B cell (primary cell): ENCODE results near the gene HDAC11. TPM values are rescaled to one million over a fixed set of nuclear protein-coding genes. Genes with fewer than 3 reads are reported as not detected.

Experiments
- ATAC-seq: fragments of 200-7000 bp; cut with Tn5 transposase; one replicate; pipeline ENCODE4 v1.10.0; 2021; ENCODE audit warnings: low read depth, mild to moderate bottlenecking, moderate number of reproducible peaks, moderate library complexity
- CTCF ChIA-PET: fragments of 350-600 bp; sonication (Branson Sonifier 250); formaldehyde crosslinking; loops from one replicate; lab custom pipeline; 2021; ENCODE audit warnings: antibody characterized with exemption, inconsistent platforms; lab: Charles Lee
- POLR2A ChIA-PET: fragments of 350-600 bp; sonication (Branson Sonifier 250); formaldehyde crosslinking; loops from one replicate; lab custom pipeline; 2021; ENCODE audit warnings: antibody characterized with exemption; lab: Charles Lee
- DNase-seq: peaks from one replicate; pipeline ENCODE4 v3.0.0; 2013
- H2AFZ ChIP-seq: 2 replicates; pipeline ENCODE4 v1.6.1; 2012; ENCODE audit warnings: mild to moderate bottlenecking, low read depth, low read length; ENCODE audit not compliant: insufficient read depth, poor library complexity, severe bottlenecking
- H3K27ac ChIP-seq, 2 donors: 1 replicate in 1 of 2; 2 replicates in 1 of 2; pipeline ENCODE4 v1.5.1; 2012 to 2013; ENCODE audit warnings: low read length in 2 of 2, mild to moderate bottlenecking in 2 of 2, moderate library complexity in 1 of 2
- H3K27me3 ChIP-seq, 4 experiments: fragments of 200-600 bp in 1 of 4; sonication (generic) in 1 of 4; replicated peaks in 1 of 4; 1 replicate in 2 of 4; 2 replicates in 2 of 4; pipeline versions ENCODE4 v1.6.1 to v1.7.0; 2013 to 2016; ENCODE audit warnings: low read length in 3 of 4, mild to moderate bottlenecking in 2 of 4, mixed read lengths in 1 of 4, moderate library complexity in 1 of 4; ENCODE audit not compliant: insufficient read depth in 4 of 4, control insufficient read depth in 3 of 4; ENCODE audit errors: control extremely low read depth in 1 of 4
- H3K36me3 ChIP-seq, 2 experiments: replicated peaks in 1 of 2; 1 replicate in 1 of 2; 2 replicates in 1 of 2; pipeline versions ENCODE4 v1.6.1 to v1.7.1; 2013; ENCODE audit warnings: low read length in 1 of 2; ENCODE audit not compliant: insufficient read depth in 2 of 2, control insufficient read depth in 1 of 2; ENCODE audit errors: control extremely low read depth in 1 of 2, extremely low read depth in 1 of 2
- H3K4me1 ChIP-seq, 2 donors: fragments of 200-600 bp in 1 of 2; sonication (generic) in 1 of 2; 1 replicate in 1 of 2; 2 replicates in 1 of 2; pipeline versions ENCODE4 v1.5.1 to v1.6.1; 2013 to 2017; ENCODE audit warnings: low read length in 2 of 2; ENCODE audit not compliant: control insufficient read depth in 2 of 2, insufficient read depth in 2 of 2
- H3K4me2 ChIP-seq: replicated peaks from 2 replicates; pipeline ENCODE3; 2012; ENCODE audit warnings: mild to moderate bottlenecking, low read depth, low read length; ENCODE audit not compliant: poor library complexity, severe bottlenecking
- H3K4me3 ChIP-seq, 5 experiments: fragments of 200-600 bp in 1 of 5; sonication (generic) in 1 of 5; 1 replicate in 3 of 5; 2 replicates in 2 of 5; pipeline versions ENCODE4 v1.5.1 to v1.7.0; 2011 to 2016; ENCODE audit warnings: low read length in 4 of 5, mild to moderate bottlenecking in 4 of 5, low read depth in 2 of 5, control low read depth in 1 of 5, moderate library complexity in 1 of 5; ENCODE audit not compliant: insufficient read depth in 1 of 5; ENCODE audit errors: control extremely low read depth in 1 of 5, extremely low read depth in 1 of 5
- H3K79me2 ChIP-seq: fragments of 200-600 bp; sonication (generic); one replicate; pipeline ENCODE4 v1.6.0; 2016; ENCODE audit warnings: low read length; ENCODE audit not compliant: control insufficient read depth, insufficient read depth
- H3K9ac ChIP-seq: fragments of 200-600 bp; sonication (generic); 2 replicates; pipeline ENCODE4 v1.6.1; 2017; ENCODE audit warnings: mild to moderate bottlenecking, low read length, moderate library complexity
- H3K9me3 ChIP-seq, 3 donors: one replicate each; pipeline versions ENCODE4 v1.6.1 to v1.7.1; 2013; ENCODE audit warnings: low read length in 2 of 3; ENCODE audit not compliant: control insufficient read depth in 2 of 3, insufficient read depth in 1 of 3; ENCODE audit errors: control extremely low read depth in 1 of 3
- H4K20me1 ChIP-seq: 2 replicates; pipeline ENCODE4 v1.6.0; 2012; ENCODE audit warnings: mild to moderate bottlenecking, low read length; ENCODE audit not compliant: insufficient read depth, control insufficient read depth, poor library complexity, severe bottlenecking
- H3K27ac Mint-ChIP-seq: one replicate; pipeline ENCODE4 v1.8.0; 2021; ENCODE audit warnings: mixed read lengths
- H3K27me3 Mint-ChIP-seq: one replicate; pipeline ENCODE4 v1.8.0; 2021; ENCODE audit warnings: mixed read lengths
- H3K4me1 Mint-ChIP-seq: one replicate; pipeline ENCODE4 v1.8.0; 2021; ENCODE audit warnings: mixed read lengths
- H3K4me3 Mint-ChIP-seq: one replicate; pipeline ENCODE4 v1.8.0; 2021; ENCODE audit warnings: mixed read lengths
- H3K9me3 Mint-ChIP-seq: one replicate; pipeline ENCODE4 v1.8.0; 2022; ENCODE audit warnings: mixed read lengths; ENCODE audit not compliant: insufficient read depth
- EZH2 ChIP-seq: IDR thresholded peaks from 2 replicates; pipeline ENCODE4 v1.6.1; 2012; ENCODE audit warnings: borderline replicate concordance, low read depth, mild to moderate bottlenecking, moderate library complexity, low read length; ENCODE audit not compliant: insufficient read depth, poor library complexity, severe bottlenecking
- WGBS: methylation state at CpG from one replicate; pipeline ENCODE4 v1.1.5; 2013; ENCODE audit warnings: missing lambda C conversion rate; ENCODE audit not compliant: insufficient coverage; 5-methylcytosine and 5-hydroxymethylcytosine counted together
- intact Hi-C: fragments of 100-400 bp; cut with micrococcal nuclease; formaldehyde crosslinking; loops from one replicate; pipeline ENCODE4 v1.10.0; 2022
- polyA plus RNA-seq: library from polyadenylated mRNA; depleted of rRNA; stranded (reverse); fragments of >200 nt; gene quantifications from 2 replicates; pipeline ENCODE4 v1.2.3, GENCODE V29; 2012
- total RNA-seq, 2 donors: library from RNA; stranded (reverse); fragments of 120-200 nt in 1 of 2; gene quantifications; 1 replicate in 1 of 2; 2 replicates in 1 of 2; pipeline versions ENCODE4 v1.2.3 to v1.2.4, GENCODE V29; 2013 to 2022
- TF ChIP-seq, protein P1 (sequence below): fragments of 200-600 bp; IDR thresholded peaks from one replicate; pipeline ENCODE4 v1.8.0; 2022; ENCODE audit warnings: antibody characterized with exemption, mild to moderate bottlenecking

Gene HDAC11
- total and polyA plus RNA-seq, 2 donors (not counting 1 experiment from before 2014, with no cell fraction given), result 0.76 to 5.5 TPM

DNA sequence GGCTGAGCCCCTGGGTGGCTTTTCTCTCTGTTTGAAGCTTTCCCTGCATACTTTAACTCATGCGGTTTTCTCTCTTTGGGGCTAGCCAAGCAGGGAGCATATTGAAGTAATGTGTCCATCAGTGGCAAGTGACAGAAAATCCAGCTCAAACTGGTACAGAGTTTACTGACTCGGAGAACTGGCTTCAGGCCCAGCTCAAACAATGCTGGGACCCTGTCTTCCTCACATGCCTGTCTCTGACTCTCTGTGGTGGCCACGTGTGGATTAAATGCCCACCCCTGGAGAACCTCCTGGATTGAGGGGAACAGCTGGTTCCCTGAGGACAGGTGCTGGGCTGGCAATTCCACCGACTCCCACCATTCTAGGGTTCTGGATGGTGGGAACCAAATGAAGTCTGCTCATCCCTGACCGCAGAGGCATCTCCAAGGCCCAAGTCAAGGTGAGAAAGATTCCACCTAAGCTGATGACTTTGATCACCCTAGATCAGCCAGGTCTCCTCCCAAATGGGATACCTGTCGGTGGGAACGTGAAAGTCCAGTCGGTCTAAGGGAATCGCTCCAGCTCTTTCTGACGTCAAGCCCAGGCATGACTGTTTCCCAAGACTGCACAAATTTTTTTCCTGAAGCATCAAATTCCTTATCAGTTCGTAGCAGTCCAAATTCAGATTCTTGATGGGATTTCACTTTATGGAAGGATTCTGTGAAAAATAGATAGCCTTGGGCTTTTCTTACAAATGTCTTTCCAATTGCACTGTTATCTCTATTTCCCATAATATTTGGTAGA is 16.3 kb upstream of the HDAC11 start:
- intact Hi-C loops, result no loop called here
- POLR2A ChIA-PET, result no interaction called here
- Histone ChIP-seq H3K4me1 (no peaks in the 10 kb centered on the region), H2AFZ (no peak overlapping the region), H3K4me2 (no peak overlapping the region), H3K4me3 (no peak overlapping the region), H4K20me1 (no peaks in the 10 kb centered on the region), H3K9ac (no peak overlapping the region), H3K9me3 (peaks cover 0 to 4% (median 0%) of the 10 kb centered on the region in 3 donors), H3K27me3 (peaks cover 0 to 12% (median 2%) of the 10 kb centered on the region in 4 experiments), H3K27ac (no peak overlapping the region), H3K79me2 (no peaks in the 10 kb centered on the region), H3K36me3 (no peaks in the 10 kb centered on the region)
- Mint-ChIP-seq H3K4me3 (no peak overlapping the region), H3K27me3 (peaks cover 30% of the 10 kb centered on the region), H3K27ac (no peak overlapping the region), H3K4me1 (peaks cover 3% of the 10 kb centered on the region), H3K9me3 (no peaks in the 10 kb centered on the region)
- CTCF ChIA-PET, result interaction anchor here (1.3 to 4.0 kb wide), 3 partner anchors 11 to 372 kb away, joined by 3 to 38 read pairs (median 6); no protein-coding TSS in a partner anchor
- no peak for DNase-seq
- 100% methylated on average over 7 of the region's 11 CpGs for WGBS
- no peak for TF ChIP-seq EZH2
- TF ChIP-seq, protein P1, sequence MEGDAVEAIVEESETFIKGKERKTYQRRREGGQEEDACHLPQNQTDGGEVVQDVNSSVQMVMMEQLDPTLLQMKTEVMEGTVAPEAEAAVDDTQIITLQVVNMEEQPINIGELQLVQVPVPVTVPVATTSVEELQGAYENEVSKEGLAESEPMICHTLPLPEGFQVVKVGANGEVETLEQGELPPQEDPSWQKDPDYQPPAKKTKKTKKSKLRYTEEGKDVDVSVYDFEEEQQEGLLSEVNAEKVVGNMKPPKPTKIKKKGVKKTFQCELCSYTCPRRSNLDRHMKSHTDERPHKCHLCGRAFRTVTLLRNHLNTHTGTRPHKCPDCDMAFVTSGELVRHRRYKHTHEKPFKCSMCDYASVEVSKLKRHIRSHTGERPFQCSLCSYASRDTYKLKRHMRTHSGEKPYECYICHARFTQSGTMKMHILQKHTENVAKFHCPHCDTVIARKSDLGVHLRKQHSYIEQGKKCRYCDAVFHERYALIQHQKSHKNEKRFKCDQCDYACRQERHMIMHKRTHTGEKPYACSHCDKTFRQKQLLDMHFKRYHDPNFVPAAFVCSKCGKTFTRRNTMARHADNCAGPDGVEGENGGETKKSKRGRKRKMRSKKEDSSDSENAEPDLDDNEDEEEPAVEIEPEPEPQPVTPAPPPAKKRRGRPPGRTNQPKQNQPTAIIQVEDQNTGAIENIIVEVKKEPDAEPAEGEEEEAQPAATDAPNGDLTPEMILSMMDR, result no peak
- no peak for ATAC-seq

DNA sequence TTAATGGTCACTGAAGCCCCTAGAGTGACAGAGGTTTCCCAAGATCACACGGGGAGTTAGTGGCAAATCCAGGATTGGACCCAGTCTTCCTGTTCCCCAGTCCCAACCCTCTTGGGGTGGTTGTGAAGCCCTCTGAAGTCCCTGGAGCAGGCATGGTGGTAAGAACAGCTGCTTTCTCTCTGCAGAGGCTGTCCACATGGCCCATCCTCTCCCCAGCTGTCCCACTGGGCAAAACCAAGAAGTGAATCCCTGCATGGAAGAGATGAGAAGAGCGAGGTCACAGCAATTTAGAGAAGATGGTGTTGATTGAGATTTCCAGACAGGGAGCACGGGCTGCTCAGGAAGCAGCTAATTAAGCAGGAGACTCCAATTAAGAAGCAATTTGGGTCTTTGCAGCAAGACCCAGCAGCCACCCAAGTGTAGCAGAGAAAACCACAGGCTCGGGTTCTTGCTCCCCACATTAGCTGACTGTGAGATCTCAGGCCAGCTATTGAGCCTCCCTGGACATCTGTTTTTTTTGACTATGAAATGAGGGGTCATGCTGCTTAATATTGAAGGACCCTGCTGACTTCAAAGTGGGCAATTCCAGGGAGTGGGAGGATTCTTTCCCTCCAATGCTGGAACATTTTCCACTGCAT is 14.8 kb upstream of the HDAC11 start:
- H3K36me3 ChIP-seq, result no peaks in the 10 kb centered on the region
- H3K4me2 ChIP-seq, result no peak overlapping the region
- H4K20me1 ChIP-seq, result no peaks in the 10 kb centered on the region
- H3K79me2 ChIP-seq, result no peaks in the 10 kb centered on the region
- H3K27ac ChIP-seq, result no peak overlapping the region
- no peak overlapping the region for H3K4me3 ChIP-seq
- TF ChIP-seq, protein P1, result no peak
- no peak for TF ChIP-seq EZH2
- intact Hi-C loops, result no loop called here
- H3K9ac ChIP-seq, result no peak overlapping the region
- no peaks in the 10 kb centered on the region for H3K9me3 Mint-ChIP-seq
- no peak overlapping the region for H3K4me3 Mint-ChIP-seq
- POLR2A ChIA-PET, result no interaction called here
- peaks cover 0 to 12% (median 2%) of the 10 kb centered on the region in 4 experiments for H3K27me3 ChIP-seq
- no peak overlapping the region for H3K27ac Mint-ChIP-seq
- no peaks in the 10 kb centered on the region for H3K4me1 ChIP-seq
- H3K4me1 Mint-ChIP-seq, result peaks cover 3% of the 10 kb centered on the region
- DNase-seq (no peak), ATAC-seq (no peak)
- CTCF ChIA-PET, result interaction anchor here (0.6 to 1.6 kb wide), 2 partner anchors 17 to 1886 kb away, joined by 3 to 5 read pairs; no protein-coding TSS in a partner anchor
- no peak overlapping the region for H2AFZ ChIP-seq
- 83% methylated on average over 2 of the region's 4 CpGs for WGBS
- H3K27me3 Mint-ChIP-seq, result peaks cover 31% of the 10 kb centered on the region
- H3K9me3 ChIP-seq, result peaks cover 0 to 4% (median 0%) of the 10 kb centered on the region in 3 donors
